GM21529 (cell line): ENCODE measurements around the gene HIC1.
"Not testable (repeated sequence)": the region's sequence is repeated elsewhere in the genome, so short reads cannot be mapped to it uniquely, and the experiment has no call there.

Experiments
- ATAC-seq: cut with Tn5 transposase; IDR thresholded peaks from one replicate; pipeline ENCODE4 v1.9.1; 2021; ENCODE audit not compliant: unreplicated experiment

Gene HIC1, protein sequence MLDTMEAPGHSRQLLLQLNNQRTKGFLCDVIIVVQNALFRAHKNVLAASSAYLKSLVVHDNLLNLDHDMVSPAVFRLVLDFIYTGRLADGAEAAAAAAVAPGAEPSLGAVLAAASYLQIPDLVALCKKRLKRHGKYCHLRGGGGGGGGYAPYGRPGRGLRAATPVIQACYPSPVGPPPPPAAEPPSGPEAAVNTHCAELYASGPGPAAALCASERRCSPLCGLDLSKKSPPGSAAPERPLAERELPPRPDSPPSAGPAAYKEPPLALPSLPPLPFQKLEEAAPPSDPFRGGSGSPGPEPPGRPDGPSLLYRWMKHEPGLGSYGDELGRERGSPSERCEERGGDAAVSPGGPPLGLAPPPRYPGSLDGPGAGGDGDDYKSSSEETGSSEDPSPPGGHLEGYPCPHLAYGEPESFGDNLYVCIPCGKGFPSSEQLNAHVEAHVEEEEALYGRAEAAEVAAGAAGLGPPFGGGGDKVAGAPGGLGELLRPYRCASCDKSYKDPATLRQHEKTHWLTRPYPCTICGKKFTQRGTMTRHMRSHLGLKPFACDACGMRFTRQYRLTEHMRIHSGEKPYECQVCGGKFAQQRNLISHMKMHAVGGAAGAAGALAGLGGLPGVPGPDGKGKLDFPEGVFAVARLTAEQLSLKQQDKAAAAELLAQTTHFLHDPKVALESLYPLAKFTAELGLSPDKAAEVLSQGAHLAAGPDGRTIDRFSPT

DNA sequence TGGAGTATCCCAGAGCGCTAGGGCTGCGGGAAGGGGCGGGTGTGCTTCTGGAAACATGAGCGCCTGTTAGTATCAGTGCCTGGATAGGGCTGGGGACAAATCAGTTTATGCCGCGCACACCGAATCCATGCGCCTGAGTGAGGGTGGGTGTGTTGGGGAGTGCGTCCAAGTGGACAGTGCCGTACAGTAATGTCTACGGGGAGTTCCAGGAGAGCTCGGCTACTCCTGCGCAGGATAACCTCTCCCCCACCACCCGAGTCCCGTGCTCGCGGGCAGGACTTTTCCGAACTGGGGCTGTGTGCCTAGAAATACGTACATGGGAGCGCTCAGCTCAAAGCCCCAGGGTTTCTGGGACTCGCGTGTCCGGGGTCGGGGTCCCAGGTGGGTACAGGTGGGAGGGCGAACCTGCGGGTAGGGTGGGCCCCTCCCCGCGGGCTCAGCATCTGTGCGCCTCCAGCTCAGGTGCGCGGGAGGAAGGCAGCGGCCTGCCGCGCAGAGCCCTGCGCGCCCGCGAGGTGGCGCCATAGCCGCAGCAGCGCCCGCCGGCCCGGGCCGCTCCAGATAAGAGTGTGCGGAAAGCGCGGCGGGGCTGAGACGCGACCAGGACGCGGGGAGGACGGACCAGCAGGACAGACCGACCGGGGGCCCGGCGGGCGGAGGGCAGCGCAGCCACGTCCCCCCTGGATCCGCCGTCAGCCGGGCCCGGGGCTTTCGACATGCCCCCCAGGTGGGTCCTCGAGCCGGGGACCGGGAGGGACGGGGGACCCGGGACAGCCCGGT, at the start of gene HIC1:
TSS of gene HIC1 (plus strand) at position 592 of the 780 bp plus-strand sequence. CDS start 1,588 bp downstream, outside the sequence.
- peak; percentile 31 for ATAC-seq

DNA sequence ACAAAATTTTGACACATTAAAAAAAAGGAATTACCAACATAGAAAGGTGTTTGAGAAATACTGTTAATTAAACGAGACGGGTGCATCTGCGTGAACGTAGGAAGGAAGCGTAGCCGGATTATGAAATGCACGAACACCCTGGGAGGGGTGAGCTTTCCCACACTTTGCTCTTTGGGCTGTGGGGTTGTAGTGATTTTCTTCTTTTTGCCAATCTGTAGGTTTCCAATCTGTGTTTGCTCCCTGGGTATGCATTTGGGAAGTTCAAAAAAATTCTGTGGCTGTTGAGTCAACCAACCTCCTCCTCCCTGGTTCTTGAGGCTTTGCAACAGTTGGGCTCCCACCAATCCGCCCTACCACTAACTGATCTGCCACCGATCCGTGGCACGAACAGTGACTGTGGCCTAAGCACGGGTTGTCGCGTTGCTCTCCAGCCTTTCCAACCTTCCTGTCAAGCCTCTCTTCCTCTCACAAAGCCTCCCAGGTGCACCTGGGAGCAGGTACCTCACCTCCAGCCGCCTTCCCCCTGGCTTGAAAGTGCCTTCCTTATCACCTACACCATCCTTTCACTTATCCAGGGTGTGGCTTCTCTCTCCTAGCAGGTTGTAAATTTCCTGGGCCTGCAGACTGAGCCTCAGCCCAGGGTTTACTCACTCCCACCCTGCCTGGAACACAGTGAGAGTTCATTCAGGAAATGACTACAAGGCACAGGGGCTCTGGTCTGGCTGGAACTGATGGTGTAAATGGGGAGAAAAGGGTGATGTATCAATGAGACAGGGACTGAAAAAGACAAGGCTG, 46.4 kb upstream of the HIC1 start:
- no peak for ATAC-seq

DNA sequence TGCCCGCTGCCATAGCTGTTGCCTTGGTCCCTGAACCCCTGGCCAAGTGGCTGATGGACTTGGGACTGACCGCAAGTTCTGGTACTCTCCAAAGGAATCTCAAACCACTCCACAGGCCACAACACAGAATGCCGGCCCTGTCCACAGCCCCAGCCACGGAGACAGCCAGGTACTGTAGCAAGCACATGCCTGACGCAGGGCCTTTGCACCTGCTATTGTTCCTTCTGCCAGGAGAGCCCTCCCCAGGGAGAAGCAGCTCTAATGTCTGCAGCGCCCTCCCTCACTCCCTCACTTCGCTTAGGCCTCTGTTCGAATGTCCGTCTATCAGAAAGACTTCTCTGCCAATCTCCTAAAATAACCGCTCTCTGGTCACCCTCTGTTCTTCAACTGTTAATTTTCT, 45.2 kb upstream of the HIC1 start:
- ATAC-seq, result no peak

DNA sequence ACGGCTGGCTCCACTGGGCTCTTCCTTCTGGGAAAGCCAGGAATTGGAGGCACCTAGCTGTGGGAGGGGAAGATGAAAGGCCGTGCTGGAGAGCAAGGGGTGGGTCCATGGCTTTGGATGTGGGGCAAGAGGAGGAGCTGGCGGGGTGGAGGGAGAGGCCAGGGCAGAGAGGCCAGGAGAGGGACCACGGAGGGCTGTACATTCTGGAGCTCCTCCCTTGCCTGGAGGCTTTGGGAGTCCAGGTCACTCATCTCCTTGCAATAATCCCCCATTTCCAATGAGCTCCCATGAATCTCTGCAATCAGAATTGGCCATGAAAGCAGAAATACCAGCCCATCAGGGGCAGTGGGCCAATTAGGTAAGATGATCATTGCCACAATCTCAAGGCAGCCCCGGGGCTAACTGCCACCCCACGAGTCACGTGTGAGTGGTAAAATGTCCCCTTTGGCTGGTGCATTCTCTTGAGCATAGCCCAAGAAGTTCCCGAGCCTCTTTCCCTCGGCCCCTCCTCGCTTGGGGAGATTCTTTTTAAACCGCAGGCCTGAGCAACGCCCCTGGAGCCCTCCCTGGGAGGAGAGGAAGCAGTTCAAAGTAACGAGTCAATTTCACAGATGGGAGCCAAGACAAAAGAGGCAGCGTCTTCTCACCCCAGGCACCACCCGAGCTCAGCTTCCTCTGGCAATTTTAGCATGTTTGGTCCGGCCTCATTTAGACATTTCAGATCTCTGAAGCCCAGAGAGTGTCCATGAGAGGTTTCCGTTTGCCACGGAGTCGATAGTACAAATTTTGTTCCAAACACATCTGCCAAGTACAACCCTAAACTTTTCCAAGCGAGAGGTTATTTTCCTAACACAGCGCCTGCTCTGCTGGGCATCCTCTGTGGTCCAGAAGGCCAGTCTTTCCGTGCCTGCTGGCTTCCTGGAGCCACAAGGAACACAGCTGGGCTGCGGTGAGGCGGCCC, 43.2 kb upstream of the HIC1 start:
- no peak for ATAC-seq

DNA sequence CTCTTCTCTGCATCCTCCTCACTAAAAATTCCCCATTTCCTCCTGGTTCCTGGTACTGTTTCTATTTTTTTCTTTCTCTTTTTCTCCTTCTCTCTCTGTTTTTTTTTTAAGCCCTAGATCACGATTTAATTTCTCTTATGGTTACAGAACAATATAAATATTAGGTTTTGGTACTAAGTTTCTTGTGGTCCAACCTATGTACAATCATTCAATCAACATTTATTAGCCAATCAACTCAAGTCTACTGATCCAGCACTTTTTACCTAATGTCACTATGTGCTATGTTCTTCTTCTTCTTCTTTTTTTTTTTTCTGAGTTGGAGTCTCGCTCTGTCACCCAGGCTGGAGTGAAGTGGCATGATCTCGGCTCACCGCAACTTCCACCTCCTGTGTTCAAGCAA, 42.4 kb upstream of the HIC1 start:
- no peak for ATAC-seq

DNA sequence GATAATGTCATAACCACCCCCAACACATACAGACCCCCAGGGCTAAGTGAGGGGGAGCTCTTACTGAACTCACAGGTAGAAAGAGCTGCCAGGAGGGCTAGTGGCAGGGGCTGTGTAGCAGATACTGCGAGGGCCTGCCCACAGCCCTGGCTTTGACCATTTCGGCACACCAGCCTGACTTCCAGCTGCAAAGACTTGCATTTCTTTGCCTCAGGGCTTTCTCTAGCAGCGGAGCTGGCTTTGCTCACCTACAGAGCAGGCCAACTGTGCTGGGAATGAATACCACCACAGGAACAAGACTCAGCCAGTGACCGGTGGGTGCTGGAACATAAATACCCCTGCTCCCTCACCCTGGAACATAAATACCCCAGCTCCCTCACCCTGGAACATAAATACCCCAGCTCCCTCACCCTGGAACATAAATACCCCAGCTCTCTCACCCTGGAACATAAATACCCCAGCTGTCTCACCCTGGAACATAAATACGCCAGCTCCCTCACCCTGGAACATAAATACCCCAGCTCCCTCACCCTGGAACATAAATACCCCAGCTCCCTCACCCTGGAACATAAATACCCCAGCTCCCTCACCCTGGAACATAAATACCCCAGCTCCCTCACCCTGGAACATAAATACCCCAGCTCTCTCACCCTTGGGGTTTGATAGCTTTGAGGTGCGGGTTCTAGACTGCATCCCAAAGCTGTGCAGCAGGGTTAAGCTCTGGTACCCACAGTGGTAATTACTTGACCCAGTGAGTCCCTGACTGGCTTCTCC, 41.5 kb upstream of the HIC1 start:
- ATAC-seq, result not testable (repeated sequence)

DNA sequence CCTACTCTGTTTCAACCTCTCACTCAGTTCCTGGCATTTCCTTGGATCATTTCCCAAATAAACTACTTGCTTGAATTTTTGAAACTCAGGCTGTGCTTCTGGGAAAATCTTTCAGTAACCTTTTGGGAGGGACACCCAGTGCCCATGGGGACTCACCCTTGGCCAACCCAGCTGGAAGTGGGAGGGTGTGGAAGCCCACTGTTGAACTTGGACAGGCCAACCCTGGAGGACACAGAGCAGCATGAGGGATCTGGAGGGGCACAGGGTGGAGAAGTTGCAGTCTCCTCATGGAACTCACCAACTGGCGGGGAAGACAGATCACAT, 40.9 kb upstream of the HIC1 start:
- no peak for ATAC-seq

DNA sequence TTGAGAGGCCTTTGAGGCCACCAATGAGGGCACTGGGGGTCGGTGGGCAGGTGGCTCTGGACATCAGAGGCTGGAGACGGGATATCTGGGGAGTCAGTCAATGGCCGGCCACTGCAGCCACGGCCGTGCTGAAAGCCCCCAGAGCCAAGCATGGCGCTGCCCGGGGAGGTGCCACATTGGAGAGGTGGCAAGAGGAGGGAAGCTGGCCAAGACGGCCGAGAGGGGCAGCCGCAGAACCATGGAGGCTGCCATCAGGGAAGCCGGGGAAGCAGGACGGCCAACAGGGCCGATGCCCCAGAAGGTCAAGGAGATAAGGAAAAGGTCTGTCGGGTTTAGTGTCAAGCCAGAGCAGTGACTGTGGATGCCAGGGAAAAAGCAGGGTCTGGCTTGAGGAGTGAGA, 39.6 kb upstream of the HIC1 start:
- ATAC-seq, result no peak

DNA sequence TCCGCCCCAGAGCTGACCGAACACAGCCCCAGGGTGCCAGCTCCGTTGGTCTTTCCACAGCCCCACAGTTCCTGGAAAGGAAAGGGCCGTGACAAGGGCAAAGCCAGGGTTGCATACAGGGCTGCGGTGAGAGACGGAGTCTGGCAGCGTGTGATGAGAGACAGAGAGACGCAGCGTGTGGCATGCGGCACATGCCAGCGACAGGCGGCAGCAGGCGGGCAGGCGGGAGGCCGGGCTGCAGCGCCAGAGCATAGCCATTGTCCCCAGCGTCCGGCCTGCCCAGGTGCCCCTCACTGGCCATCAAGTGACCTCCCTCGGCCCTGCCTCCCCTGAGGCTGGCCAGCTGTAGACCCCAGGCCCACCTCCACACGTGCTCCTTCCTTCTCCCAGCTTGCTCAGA, 38.4 kb upstream of the HIC1 start:
- ATAC-seq, result no peak

DNA sequence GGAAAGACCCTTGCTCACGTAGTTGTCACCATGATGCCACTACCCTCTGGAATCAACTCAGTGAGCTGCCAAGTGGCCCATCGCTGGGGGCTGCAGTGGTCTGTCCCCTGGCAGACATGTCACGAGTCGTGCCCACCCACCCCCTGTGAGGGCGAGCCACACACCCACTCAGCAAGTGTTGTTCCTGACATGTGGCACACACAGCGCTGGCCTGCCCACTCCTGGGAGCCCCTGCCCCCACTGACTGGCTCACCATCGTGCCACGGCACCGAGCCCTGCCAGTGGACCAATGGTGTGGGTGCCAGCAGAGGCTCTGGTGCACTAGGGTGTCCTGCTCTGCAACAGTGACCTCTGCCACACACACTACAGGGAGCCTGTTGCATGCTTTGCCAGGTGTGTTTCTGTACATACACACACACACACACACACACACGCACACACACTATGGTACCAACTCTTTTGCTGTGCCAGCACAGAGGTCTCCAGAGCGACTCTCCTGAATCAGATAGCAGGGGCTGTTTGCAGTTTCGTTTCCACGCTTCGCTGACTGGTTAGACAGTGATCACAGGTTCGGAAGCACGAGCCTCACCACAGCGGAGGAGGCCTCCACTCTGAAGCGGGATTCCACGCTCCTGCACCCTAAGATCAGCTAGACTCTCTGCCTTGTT, 37.5 kb upstream of the HIC1 start:
- no peak for ATAC-seq

DNA sequence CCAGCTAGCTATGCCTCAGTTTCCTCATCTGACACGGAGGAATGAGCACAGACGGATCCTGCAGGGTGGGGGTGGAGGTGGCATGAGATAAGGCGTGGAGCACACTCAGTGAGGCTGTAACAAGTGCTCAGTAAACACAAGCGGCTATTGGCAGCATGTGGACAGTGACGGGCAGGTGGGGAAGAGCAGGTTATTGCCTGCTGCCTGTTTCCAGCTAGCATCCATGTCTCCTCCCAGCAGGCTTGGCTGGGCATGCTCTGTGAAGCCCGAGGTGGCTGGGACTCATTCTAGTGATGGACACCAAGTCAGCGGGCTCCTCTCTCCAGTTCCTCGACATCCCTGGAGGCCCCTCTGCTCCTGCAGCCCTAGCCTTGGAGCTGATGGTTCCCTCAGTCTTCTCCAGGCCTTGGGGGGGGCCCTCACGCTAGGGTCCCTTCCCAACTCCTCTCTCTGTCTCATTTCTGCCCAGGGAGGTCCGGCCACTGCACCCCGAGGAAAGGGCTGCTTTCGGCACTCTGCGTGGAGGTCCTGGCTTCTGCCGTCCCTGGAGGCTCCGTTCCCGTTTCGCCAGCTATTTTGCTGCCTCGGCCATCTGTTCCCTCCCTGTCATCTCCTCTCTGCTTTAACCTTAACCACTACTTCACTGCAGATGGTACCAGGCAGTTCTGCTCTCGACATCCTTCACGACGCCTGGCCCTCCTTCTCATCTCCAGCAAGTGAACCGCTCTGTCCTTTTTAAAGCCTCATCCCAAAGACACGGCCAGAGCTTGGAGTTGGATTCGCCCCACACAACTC, 36.0 kb upstream of the HIC1 start:
- ATAC-seq, result no peak

DNA sequence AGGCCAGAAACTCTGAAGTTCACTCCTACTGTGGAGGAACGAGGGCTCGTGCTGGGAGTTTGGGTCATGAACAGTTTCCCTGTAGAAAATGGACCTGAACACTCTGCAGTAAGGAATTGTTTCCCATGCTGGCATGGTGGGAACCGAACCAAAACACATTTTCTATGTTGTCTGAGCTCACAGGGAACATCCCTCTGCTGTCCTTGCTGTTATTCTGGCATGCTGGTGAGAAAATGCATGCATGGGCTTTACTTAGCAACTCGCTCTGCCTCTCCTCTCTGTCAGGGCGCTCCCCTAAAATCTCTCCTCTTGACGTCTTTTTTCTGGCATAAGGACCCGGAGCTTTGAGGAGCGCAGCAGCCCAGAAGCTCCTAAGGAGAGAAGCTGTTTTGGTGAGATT, 35.2 kb upstream of the HIC1 start:
- ATAC-seq, result no peak

DNA sequence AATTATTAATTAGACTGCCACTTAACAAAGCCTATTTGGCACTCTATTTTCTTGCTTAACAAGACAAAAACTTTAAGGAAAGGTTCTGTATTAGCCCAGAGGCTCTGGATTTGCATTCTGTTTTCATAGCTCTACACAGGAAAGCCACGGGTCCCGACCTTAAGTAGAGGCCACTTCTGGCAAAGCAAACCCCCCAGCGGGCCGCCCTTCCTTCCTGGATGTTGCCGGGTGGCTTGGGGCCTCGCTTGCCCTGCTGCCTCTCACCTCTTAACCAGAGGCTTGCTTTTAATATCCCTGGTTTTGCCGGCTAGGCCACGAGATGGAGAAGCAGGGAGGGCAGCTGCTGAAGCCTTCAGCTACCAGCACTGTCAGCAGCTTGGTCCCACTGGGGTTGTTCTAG, 34.2 kb upstream of the HIC1 start:
- no peak for ATAC-seq

DNA sequence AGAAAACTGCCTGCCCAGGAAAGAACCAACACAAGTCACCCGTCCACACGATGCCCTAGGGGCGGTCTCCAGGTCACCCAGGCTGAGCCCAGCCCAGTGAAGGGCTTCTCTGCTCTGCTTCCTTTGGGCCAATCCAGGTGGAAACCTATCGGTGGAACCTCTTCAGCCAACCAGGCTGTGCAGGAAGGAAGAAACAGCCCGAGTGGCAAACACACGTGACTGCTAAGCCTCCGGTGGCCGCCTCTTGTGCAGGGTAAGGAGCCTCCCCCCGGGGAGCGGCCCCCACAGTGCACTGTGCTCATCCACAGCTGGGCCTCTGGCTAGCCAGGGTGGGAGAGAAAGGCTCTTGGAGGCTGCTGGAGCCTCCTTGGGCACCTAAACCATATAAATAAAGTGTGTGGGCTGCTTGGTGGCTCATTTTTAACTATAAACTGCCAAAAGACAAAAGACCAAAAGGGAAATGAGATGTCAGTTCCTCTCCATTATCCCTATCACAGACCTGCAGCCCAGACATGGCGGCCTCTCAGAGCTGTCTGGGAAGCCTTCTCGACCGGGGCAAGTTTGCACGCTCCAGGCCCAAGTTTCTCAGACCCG, 32.2 kb upstream of the HIC1 start:
- no peak for ATAC-seq

DNA sequence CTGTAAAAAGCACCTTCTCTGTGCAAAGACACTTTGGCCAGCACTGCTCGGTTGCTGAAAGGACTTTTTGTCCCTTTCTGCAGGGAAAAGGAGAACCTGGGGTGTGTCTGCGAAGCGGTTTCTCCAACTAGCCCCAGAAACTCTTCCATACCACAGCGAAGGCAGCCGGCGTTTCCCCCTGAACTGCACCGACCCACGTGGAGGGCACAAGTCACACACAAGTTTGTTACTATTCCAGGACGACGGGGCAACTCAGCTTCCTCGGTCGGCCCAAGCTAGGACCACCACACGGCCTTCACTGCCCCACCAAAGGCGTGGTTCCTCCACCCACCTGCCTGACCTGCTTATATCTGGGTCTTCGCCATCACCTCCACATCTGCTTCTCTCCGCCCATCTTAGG, 31.6 kb upstream of the HIC1 start:
- no peak for ATAC-seq

DNA sequence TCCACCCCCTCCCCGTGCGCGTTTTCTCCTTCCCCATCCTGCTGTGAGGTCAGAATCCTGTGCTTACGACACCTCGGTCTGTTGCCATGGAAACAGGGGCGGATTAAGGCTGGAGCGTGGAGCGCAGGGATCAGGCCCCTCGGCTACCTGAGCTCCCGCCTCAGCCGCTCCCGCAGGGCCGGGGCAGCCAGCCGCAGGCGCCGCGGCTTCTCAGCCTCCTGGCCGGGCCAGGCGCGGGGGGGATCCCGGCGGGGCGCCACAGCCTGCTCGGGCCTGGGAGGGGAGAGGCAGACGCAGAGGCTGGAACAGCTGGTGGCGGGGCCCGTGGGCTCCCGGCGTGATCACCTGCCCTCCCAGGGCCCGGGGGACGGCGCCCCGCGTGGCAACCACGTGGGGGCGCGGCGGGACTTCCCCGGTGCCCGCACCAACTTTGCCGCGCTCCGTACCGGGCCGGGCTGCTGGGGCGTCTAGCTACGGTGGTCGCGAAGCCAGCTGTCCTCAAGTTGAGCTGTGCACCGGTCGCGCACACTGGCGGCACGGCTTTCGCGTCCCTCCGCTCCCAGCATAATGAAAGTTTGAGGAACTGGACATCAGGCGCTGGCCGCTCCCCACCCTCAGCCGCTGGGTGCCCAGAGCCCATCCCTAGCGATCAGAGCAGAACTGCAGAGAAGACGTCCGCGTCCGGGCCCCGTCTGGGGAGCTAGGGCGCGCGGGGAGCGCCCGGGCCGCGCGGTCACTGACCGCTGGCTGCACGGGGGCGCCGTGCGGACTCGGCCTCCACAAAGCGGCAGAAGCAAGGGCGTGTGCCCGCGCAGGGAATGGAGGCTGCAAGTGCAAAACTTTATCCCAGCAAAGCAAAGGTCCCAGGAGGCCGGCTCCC, 31.0 kb upstream of the HIC1 start:
- no peak for ATAC-seq
